K562 (cell line): ENCODE results near the gene ATP1A3. TPM values are rescaled to one million over a fixed set of nuclear protein-coding genes. Genes with fewer than 3 reads are reported as not detected.

Source experiments
- AFF4 ChIP-seq: sonication (generic); formaldehyde crosslinking; IDR thresholded peaks from 2 replicates; pipeline ENCODE4 v1.8.0; 2023; ENCODE audit warnings: mild to moderate bottlenecking, missing genetic modification reagents
- CCNT2 ChIP-seq: IDR thresholded peaks from 2 replicates; pipeline ENCODE4 v1.6.1; 2011; ENCODE audit warnings: borderline replicate concordance, low read depth, mild to moderate bottlenecking, moderate library complexity, mixed read lengths, low read length; ENCODE audit not compliant: insufficient read length; ENCODE audit errors: extremely low read depth
- ELF2 ChIP-seq: fragments of 250-450 bp; sonication (Bioruptor Pico); IDR thresholded peaks from 2 replicates; pipeline ENCODE4 v1.5.0; 2021; ENCODE audit warnings: mild to moderate bottlenecking
- FOXA3 ChIP-seq, 2 experiments: fragments of 450-650 bp in 1 of 2; sonication (generic) in 1 of 2; formaldehyde crosslinking; IDR thresholded peaks in 1 of 2; conservative IDR thresholded peaks in 1 of 2; 2 replicates each; pipeline versions ENCODE4 v1.4.0 to v1.8.0; 2020 to 2022; ENCODE audit warnings: mild to moderate bottlenecking in 2 of 2, missing genetic modification reagents in 1 of 2
- MXD1 ChIP-seq: fragments of 250-450 bp; sonication (Bioruptor Pico); IDR thresholded peaks from 2 replicates; pipeline ENCODE4 v1.8.0; 2021; ENCODE audit warnings: borderline replicate concordance, mild to moderate bottlenecking, moderate library complexity; ENCODE audit not compliant: poor library complexity, severe bottlenecking
- MXI1 ChIP-seq: IDR thresholded peaks from 2 replicates; pipeline ENCODE4 v1.6.1; 2011; ENCODE audit warnings: low read depth, mild to moderate bottlenecking, improper control_type of control experiment, low read length
- NFRKB ChIP-seq: fragments of 450-650 bp; IDR thresholded peaks from 2 replicates; pipeline ENCODE4 v1.6.1; 2016; ENCODE audit warnings: low read depth
- NR1H2 ChIP-seq: sonication (generic); formaldehyde crosslinking; IDR thresholded peaks from 2 replicates; pipeline ENCODE4 v1.4.0; 2020; ENCODE audit warnings: mild to moderate bottlenecking, missing genetic modification reagents
- PHF20 ChIP-seq: fragments of 450-650 bp; IDR thresholded peaks from 2 replicates; pipeline ENCODE4 v1.6.1; 2018; ENCODE audit not compliant: partially characterized antibody
- POLR2A ChIP-seq: fragments of 450-650 bp; conservative IDR thresholded peaks from 2 replicates; pipeline ENCODE4 v1.6.1; 2016
- RNF2 ChIP-seq: sonication (generic); IDR thresholded peaks from 2 replicates; pipeline ENCODE4 v1.6.1; 2016
- SRSF9 ChIP-seq: fragments of 200-400 bp; formaldehyde crosslinking; IDR thresholded peaks from 2 replicates; pipeline ENCODE4 v1.6.1; 2017; ENCODE audit warnings: low read depth, low read length, borderline replicate concordance
- TBP ChIP-seq: optimal IDR thresholded peaks from 2 replicates; pipeline ENCODE3; 2011; ENCODE audit warnings: low read depth, low read length, improper control_type of control experiment
- THRA ChIP-seq: fragments of 450-650 bp; IDR thresholded peaks from 2 replicates; pipeline ENCODE4 v1.6.1; 2017; ENCODE audit warnings: mild to moderate bottlenecking, moderate library complexity
- TRIM24 ChIP-seq, 2 experiments: fragments of 450-650 bp; IDR thresholded peaks; 2 replicates each; pipeline ENCODE4 v1.6.1; 2016
- TRIM28 ChIP-seq: fragments of 450-650 bp; IDR thresholded peaks from 2 replicates; pipeline ENCODE4 v1.6.1; 2017
- YY1 ChIP-seq, 3 experiments: IDR thresholded peaks; 2 replicates each; pipeline ENCODE4 v1.6.1; 2011; ENCODE audit warnings: low read length in 2 of 3, mild to moderate bottlenecking in 2 of 3, moderate library complexity in 2 of 3, borderline replicate concordance in 1 of 3, control low read depth in 1 of 3, low read depth in 1 of 3; ENCODE audit not compliant: insufficient read depth in 3 of 3, insufficient replicate concordance in 2 of 3, control insufficient read depth in 1 of 3, insufficient read length in 1 of 3; ENCODE audit errors: extremely low read depth in 1 of 3
- ZBTB2 ChIP-seq: fragments of 450-650 bp; IDR thresholded peaks from 2 replicates; pipeline ENCODE4 v1.6.1; 2016; ENCODE audit warnings: antibody characterized with exemption
- ZNF445 ChIP-seq: fragments of 250-450 bp; sonication (Bioruptor Pico); IDR thresholded peaks from 2 replicates; pipeline ENCODE4 v1.4.0; 2020; ENCODE audit warnings: low read depth, mild to moderate bottlenecking, moderate library complexity
- ZNF766 ChIP-seq: fragments of 200-800 bp; sonication (Bioruptor generic); conservative IDR thresholded peaks from 2 replicates; pipeline ENCODE4 v1.6.1; 2016; ENCODE audit warnings: missing genetic modification characterization, missing compliant biosample characterization
- polyA plus RNA-seq, 8 experiments: library from polyadenylated mRNA; depleted of rRNA in 4 of 8; stranded (reverse) in 5 of 8; unstranded in 3 of 8; fragments of >200 nt; fragmentation: Nextera tagmentation in 2 of 8; fragmentation: Illumina TruSeq in 1 of 8; extraction: Ambion mirVana in 2 of 8; extraction: Trizol in 1 of 8; gene quantifications; 2 replicates each; pipeline versions ENCODE4 v1.2.1 to v1.2.3, GENCODE V29; 2011 to 2014; ENCODE audit warnings: inconsistent platforms in 1 of 8, missing spikeins in 1 of 8
- total RNA-seq, 7 experiments: library from RNA; depleted of rRNA in 6 of 7; stranded (reverse); fragments of >200 nt in 6 of 7; fragmentation: Illumina TruSeq in 2 of 7; extraction: Trizol in 2 of 7; gene quantifications; 2 replicates each; pipeline versions ENCODE4 v1.2.1 to v1.2.3, GENCODE V29; 2011 to 2021; ENCODE audit warnings: low replicate concordance in 1 of 7

ATP1A3 gene
- total and polyA plus RNA-seq, 9 of the 15 experiments (the other 6 are each of a cell fraction or from before 2014, with no cell fraction given): 0.03 to 1.0 (median 0.17) TPM; not detected in 3

- TF ChIP-seq ZBTB2: peak; percentile 86
- peak in 1 of 3 experiments; percentile 4 for TF ChIP-seq YY1 (IDR thresholded peaks at IDR 0.05; ENCODE audit: borderline replicate concordance in 1 of 3, control insufficient read depth in 1 of 3, extremely low read depth in 1 of 3, insufficient read depth in 3 of 3, insufficient read length in 1 of 3, insufficient replicate concordance in 2 of 3, low read depth in 1 of 3, low read length in 2 of 3)
- TF ChIP-seq ZNF766 (CRISPR knock-in tag): 0 out of 2 replicates have a peak, but pooled peaks have one; percentile 55
- no peak for TF ChIP-seq MXD1
- TF ChIP-seq NFRKB: 0 out of 2 replicates have a peak, but pooled peaks have one; percentile 72
- peak; percentile 36 for TF ChIP-seq PHF20
- no peak for TF ChIP-seq CCNT2
- no peak; the same call in 1 of the 2 replicates for TF ChIP-seq ELF2 (CRISPR knock-in tag)
- peak; percentile 27 to 35; a peak in 3 of 4 replicates for TF ChIP-seq TRIM24 (IDR thresholded peaks at IDR 0.05)
- TF ChIP-seq NR1H2: no peak
- no peak for TF ChIP-seq ZNF445 (CRISPR knock-in tag)
- no peak for TF ChIP-seq SRSF9
- TF ChIP-seq RNF2: no peak
- peak; percentile 36 for TF ChIP-seq TBP
- TF ChIP-seq THRA: no peak
- no peak for TF ChIP-seq AFF4
- no peak for TF ChIP-seq FOXA3 (CRISPR knock-in tag; conservative IDR thresholded peaks at IDR 0.05 in 1 of 2, IDR thresholded peaks at IDR 0.05 in 1 of 2)
- TF ChIP-seq TRIM28: peak; percentile 41; the same call in 1 of the 2 replicates
- peak; percentile 75 for TF ChIP-seq POLR2A
- 0 out of 2 replicates have a peak, but pooled peaks have one; percentile 9 for TF ChIP-seq MXI1
Measured at GRCh38 chr19:41928754-41929535, 65.1 kb downstream of the ATP1A3 start (continued).
